Measurements from ENCODE around the gene PDIA5. TPM values are rescaled to one million over a fixed set of nuclear protein-coding genes. Genes with fewer than 3 reads are reported as not detected.

The PDIA5 gene
- total RNA-seq, 1 experiment from 2014 or later = 24.3 TPM

DNA sequence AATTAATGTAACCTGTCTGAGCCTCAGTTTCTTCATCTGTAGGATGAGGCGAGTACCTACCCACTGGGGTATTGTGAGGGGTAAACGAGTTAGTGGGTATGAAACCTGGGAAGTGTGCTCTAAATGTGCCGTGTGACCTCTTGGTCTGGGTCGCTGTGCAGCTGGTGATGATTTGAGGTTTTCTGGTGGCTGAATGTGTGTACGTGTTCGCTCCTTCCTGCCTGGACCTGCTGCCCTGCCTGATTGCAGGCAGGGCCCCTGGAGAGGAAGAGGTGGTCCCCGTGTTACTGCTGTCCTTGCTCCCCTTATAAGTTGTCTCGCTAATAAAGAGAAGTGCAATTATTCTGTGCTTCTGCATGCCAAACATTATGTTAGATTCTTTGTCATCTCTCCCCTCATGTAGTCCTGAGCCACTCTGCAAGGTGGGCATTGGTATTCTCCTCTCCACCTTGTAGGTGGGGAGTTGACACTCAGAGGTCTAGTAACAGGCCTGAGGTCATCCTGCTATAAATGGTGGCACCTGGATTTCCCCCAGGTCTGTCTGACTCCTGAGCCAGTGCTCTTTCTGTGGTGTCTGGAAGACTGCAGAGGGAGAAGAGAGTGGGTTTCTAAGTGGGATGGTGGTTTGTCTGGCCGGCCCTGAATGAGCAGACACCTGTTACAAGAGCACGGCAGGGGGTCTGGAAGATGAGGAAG, 15.7 kb downstream of the PDIA5 start:
- Mint-ChIP-seq H3K36me3 (ENCODE audit: insufficient read depth in 1 of 3, low read depth in 3 of 3) (no peaks in the 10 kb centered on the region), H3K4me3 (no peak overlapping the region), H3K9me3 (no peaks in the 10 kb centered on the region), H3K27ac (peak overlapping the region in 1 of 3 experiments; percentile 23; a peak in 1 of 7 replicates), H3K4me1 (peaks cover 57 to 58% of the 10 kb centered on the region in 2 experiments), H3K27me3 (ENCODE audit: low read depth) (no peaks in the 10 kb centered on the region; the same call in 1 of the 2 replicates)
- peaks cover 2% of the 10 kb centered on the region for H4K20me1 ChIP-seq (ENCODE audit: control insufficient read depth, insufficient read depth, insufficient read length)
- no peak overlapping the region; the same call in 1 of the 2 replicates for H3K14ac ChIP-seq (ENCODE audit: insufficient read depth, low read length)
- TF ChIP-seq, protein P1, sequence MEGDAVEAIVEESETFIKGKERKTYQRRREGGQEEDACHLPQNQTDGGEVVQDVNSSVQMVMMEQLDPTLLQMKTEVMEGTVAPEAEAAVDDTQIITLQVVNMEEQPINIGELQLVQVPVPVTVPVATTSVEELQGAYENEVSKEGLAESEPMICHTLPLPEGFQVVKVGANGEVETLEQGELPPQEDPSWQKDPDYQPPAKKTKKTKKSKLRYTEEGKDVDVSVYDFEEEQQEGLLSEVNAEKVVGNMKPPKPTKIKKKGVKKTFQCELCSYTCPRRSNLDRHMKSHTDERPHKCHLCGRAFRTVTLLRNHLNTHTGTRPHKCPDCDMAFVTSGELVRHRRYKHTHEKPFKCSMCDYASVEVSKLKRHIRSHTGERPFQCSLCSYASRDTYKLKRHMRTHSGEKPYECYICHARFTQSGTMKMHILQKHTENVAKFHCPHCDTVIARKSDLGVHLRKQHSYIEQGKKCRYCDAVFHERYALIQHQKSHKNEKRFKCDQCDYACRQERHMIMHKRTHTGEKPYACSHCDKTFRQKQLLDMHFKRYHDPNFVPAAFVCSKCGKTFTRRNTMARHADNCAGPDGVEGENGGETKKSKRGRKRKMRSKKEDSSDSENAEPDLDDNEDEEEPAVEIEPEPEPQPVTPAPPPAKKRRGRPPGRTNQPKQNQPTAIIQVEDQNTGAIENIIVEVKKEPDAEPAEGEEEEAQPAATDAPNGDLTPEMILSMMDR (conservative IDR thresholded peaks at IDR 0.05) = no peak
- H3K27me3 ChIP-seq (ENCODE audit: insufficient read depth, low read length) = no peaks in the 10 kb centered on the region
- H4K5ac ChIP-seq (ENCODE audit: insufficient read length, low read depth, low read length) = no peak overlapping the region
- no peak overlapping the region for H4K91ac ChIP-seq (ENCODE audit: insufficient read length, low read depth, low read length)
- no peak overlapping the region for H4K8ac ChIP-seq (replicated peaks; ENCODE audit: insufficient read length, low read depth, low read length)
- no peak overlapping the region for H2BK15ac ChIP-seq (ENCODE audit: low read depth, low read length)
- H3K27ac ChIP-seq (ENCODE audit: insufficient read length, low read depth, low read length) = no peak overlapping the region
- no peak overlapping the region for H2BK12ac ChIP-seq (ENCODE audit: insufficient read length, low read depth, low read length)
- H3K23me2 ChIP-seq (ENCODE audit: insufficient read length, low read depth, low read length, poor library complexity, severe bottlenecking) = no peaks in the 10 kb centered on the region
- no peaks in the 10 kb centered on the region for H3K9me3 ChIP-seq (ENCODE audit: control insufficient read depth, low read depth, low read length)
- no peak overlapping the region for H3K9ac ChIP-seq (ENCODE audit: extremely low read depth, insufficient read length, low read length)
- no peak overlapping the region for H2BK20ac ChIP-seq (ENCODE audit: low read depth, low read length, poor library complexity, severe bottlenecking)
- H2AFZ ChIP-seq (ENCODE audit: low read length) = no peak overlapping the region
- no peak for DNase-seq
- H3K79me1 ChIP-seq (ENCODE audit: insufficient read depth, low read depth, low read length, poor library complexity, severe bottlenecking) = peaks cover 2% of the 10 kb centered on the region
- H2BK5ac ChIP-seq (ENCODE audit: insufficient read length, low read length) = no peak overlapping the region
- peaks cover 17% of the 10 kb centered on the region for H3K4me1 ChIP-seq (ENCODE audit: insufficient read depth, low read length)
- H3K4me2 ChIP-seq (ENCODE audit: insufficient read depth, insufficient read length, low read length) = no peak overlapping the region
- H3K56ac ChIP-seq (ENCODE audit: insufficient read length, low read depth, low read length) = no peak overlapping the region
- H3K23ac ChIP-seq (ENCODE audit: insufficient read length, low read depth, low read length) = no peak overlapping the region
- H3K4ac ChIP-seq (ENCODE audit: low read depth, low read length) = no peak overlapping the region
- H3K18ac ChIP-seq (ENCODE audit: insufficient read length, low read depth, low read length) = no peak overlapping the region
- H2AK5ac ChIP-seq (ENCODE audit: insufficient read length, low read length) = no peak overlapping the region
- no peak overlapping the region for H2BK120ac ChIP-seq (ENCODE audit: low read depth, low read length, poor library complexity, severe bottlenecking)
- H3K79me2 ChIP-seq (ENCODE audit: insufficient read depth, low read length) = peaks cover 16% of the 10 kb centered on the region; the same call in 1 of the 2 replicates
- no peak overlapping the region for H3T11ph ChIP-seq (ENCODE audit: low read length)
- WGBS (ENCODE audit: extremely low coverage, insufficient read length, low lambda C conversion rate) = no CpG with 5 or more reads among the region's 10 CpGs

Data from H9 (cell line).